Gastroesophageal sphincter (tissue), 4 donors: Measurements from ENCODE around the gene KYAT1. TPM values are rescaled to one million over a fixed set of nuclear protein-coding genes. Genes with fewer than 3 reads are reported as not detected.

ENCODE experiments used
- ATAC-seq: fragments of 150-250 bp; one replicate; pipeline ENCODE4 v1.9.1; 2016; ENCODE audit warnings: mild to moderate bottlenecking, moderate library complexity
- H3K27ac ChIP-seq, 4 donors: fragments of 200-600 bp; sonication (generic) in 3 of 4; 1 replicate in 3 of 4; 2 replicates in 1 of 4; pipeline ENCODE4 v1.5.1; 2016 to 2019
- H3K27me3 ChIP-seq: fragments of 200-600 bp; sonication (generic); one replicate; pipeline ENCODE4 v1.5.1; 2019
- H3K36me3 ChIP-seq, 2 donors: fragments of 200-600 bp; sonication (generic); one replicate each; pipeline ENCODE4 v1.5.1; 2019; ENCODE audit warnings: control low read depth in 1 of 2
- H3K4me1 ChIP-seq, 3 donors: fragments of 200-600 bp; sonication (generic); 1 replicate in 2 of 3; 2 replicates in 1 of 3; pipeline ENCODE4 v1.5.1; 2016 to 2019; ENCODE audit warnings: control low read depth in 2 of 3
- H3K4me3 ChIP-seq, 2 donors: fragments of 200-600 bp; sonication (generic); one replicate each; pipeline ENCODE4 v1.5.1; 2019; ENCODE audit warnings: mild to moderate bottlenecking in 1 of 2, moderate library complexity in 1 of 2
- H3K9me3 ChIP-seq, 3 donors: fragments of 200-600 bp; sonication (generic); one replicate each; pipeline ENCODE4 v1.5.1; 2017 to 2019; ENCODE audit warnings: control low read depth in 2 of 3
- EP300 ChIP-seq: sonication (generic); formaldehyde crosslinking; IDR thresholded peaks from one replicate; pipeline ENCODE4 v1.6.1; 2017; ENCODE audit warnings: antibody characterized with exemption, mild to moderate bottlenecking
- POLR2A ChIP-seq, 2 donors: fragments of 450-650 bp; IDR thresholded peaks; one replicate each; pipeline ENCODE4 v1.6.1; 2017; ENCODE audit warnings: antibody characterized with exemption in 2 of 2, mild to moderate bottlenecking in 2 of 2, moderate library complexity in 1 of 2
- POLR2AphosphoS5 ChIP-seq: sonication (generic); formaldehyde crosslinking; IDR thresholded peaks from one replicate; pipeline ENCODE4 v1.6.1; 2017; ENCODE audit warnings: antibody characterized with exemption
- WGBS, 2 donors: methylation state at CpG; one replicate each; pipeline ENCODE4 v1.1.5; 2018; ENCODE audit warnings: low coverage in 1 of 2; 5-methylcytosine and 5-hydroxymethylcytosine counted together
- total RNA-seq, 4 donors: library from RNA; depleted of rRNA; stranded (reverse); fragments of >200 nt; gene quantifications; one replicate each; pipeline ENCODE4 v1.1.0, GENCODE V29; 2016
- TF ChIP-seq, protein P1 (sequence below), 4 experiments: fragments of 200-600 bp in 2 of 4; fragments of 450-650 bp in 2 of 4; sonication (generic) in 1 of 4; IDR thresholded peaks; one replicate each; pipeline ENCODE4 v1.5.1; 2017 to 2019; ENCODE audit warnings: antibody characterized with exemption in 4 of 4, mild to moderate bottlenecking in 2 of 4, moderate library complexity in 2 of 4

Gene KYAT1
- total RNA-seq, 4 donors from 2014 or later, result 3.4 to 7.9 (median 4.8) TPM

DNA sequence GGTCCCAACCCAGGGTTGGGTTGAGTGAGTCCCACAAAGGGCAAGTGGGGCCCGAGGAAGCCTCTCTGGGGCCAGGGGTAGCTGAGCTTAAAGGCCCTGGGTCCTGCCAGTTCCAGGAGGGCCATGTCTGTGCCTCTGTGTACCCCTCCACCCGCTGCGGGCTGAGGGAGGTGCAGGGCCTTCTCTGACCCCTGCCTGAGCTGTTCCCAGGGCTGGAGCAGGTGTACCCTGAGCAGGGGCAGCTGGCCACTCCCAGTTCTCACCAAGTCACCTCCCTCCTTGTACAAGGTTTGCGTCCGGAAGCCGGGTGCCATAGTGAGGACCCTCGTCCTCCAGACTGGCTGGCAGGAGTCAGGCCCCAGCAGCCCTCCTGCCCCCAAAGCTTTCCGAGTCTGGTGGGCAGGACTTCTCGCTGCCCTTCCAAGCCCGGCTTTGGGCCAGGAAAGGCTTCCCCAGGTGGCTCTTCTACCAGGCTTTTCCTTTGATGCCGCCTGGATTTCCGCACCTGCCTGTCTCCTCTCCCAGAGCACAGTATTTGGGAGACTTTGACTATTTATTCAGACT lies 72.6 kb downstream of the KYAT1 start:
- Histone ChIP-seq H3K36me3 (peaks cover 0 to 58% of the 10 kb centered on the region in 2 donors), H3K27me3 (no peaks in the 10 kb centered on the region), H3K4me1 (no peaks in the 10 kb centered on the region), H3K9me3 (no peaks in the 10 kb centered on the region), H3K4me3 (no peak overlapping the region), H3K27ac (no peak overlapping the region)
- ATAC-seq, result no peak
- TF ChIP-seq, protein P1, sequence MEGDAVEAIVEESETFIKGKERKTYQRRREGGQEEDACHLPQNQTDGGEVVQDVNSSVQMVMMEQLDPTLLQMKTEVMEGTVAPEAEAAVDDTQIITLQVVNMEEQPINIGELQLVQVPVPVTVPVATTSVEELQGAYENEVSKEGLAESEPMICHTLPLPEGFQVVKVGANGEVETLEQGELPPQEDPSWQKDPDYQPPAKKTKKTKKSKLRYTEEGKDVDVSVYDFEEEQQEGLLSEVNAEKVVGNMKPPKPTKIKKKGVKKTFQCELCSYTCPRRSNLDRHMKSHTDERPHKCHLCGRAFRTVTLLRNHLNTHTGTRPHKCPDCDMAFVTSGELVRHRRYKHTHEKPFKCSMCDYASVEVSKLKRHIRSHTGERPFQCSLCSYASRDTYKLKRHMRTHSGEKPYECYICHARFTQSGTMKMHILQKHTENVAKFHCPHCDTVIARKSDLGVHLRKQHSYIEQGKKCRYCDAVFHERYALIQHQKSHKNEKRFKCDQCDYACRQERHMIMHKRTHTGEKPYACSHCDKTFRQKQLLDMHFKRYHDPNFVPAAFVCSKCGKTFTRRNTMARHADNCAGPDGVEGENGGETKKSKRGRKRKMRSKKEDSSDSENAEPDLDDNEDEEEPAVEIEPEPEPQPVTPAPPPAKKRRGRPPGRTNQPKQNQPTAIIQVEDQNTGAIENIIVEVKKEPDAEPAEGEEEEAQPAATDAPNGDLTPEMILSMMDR (IDR thresholded peaks at IDR 0.05), result no peak
- TF ChIP-seq POLR2AphosphoS5, result no peak
- 93 to 100% methylated on average over 2 to 3 of the region's 12 CpGs for WGBS, 2 donors

DNA sequence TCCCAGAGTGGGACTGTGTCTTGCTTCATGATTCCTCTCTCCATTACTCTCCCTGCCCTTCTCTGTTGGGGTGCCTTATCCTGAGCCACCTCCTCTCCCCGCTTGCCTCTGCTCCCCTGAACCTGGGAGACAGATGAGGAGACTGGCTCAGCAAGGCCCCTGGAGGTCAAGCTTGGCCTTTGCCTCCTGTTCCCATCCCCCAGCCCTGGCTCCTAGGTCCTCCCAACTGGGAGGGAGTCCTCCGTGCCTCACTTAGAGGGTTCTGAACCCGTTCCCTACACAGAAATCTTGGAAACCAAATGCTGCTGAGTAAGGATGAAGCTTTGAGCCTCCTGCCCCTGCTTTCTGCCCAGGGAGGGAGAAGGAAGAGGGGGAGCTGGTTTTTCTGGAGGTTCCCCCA lies 73.2 kb downstream of the KYAT1 start:
- no CpG with 5 or more reads among the region's 3 CpGs for WGBS, 2 donors
- H3K36me3 ChIP-seq, result peaks cover 0 to 64% of the 10 kb centered on the region in 2 donors
- H3K27ac ChIP-seq, result no peak overlapping the region
- ATAC-seq, result no peak
- no peaks in the 10 kb centered on the region for H3K27me3 ChIP-seq
- no peaks in the 10 kb centered on the region for H3K9me3 ChIP-seq
- TF ChIP-seq POLR2A (IDR thresholded peaks at IDR 0.05), result no peak
- TF ChIP-seq EP300, result no peak
- TF ChIP-seq, protein P1 (IDR thresholded peaks at IDR 0.05), result no peak
- TF ChIP-seq POLR2AphosphoS5, result no peak
- no peak overlapping the region for H3K4me3 ChIP-seq
- no peaks in the 10 kb centered on the region for H3K4me1 ChIP-seq

DNA sequence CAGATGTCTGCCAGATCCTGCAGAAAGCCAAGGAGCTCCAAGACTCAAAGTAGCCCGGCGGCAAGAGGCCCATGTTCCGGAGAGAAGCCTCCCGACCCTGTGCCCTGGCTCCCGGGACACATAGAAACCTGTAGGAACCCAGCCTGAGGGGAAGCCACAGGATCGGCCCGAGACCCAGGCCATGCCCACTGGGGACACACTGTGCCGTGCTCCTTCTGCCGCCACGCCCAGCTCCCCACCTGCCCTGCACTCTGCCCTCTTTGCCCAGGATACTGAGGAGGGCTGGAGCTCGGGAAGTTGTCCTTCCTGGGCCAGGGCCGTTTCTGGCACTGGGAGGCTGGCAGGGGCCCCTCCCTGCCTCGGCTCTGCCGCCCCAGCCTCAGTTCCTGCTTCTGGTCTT lies 73.9 kb downstream of the KYAT1 start:
- Histone ChIP-seq H3K9me3 (no peaks in the 10 kb centered on the region), H3K27me3 (no peaks in the 10 kb centered on the region), H3K36me3 (peaks cover 0 to 71% of the 10 kb centered on the region in 2 donors), H3K27ac (no peak overlapping the region), H3K4me1 (no peaks in the 10 kb centered on the region), H3K4me3 (no peak overlapping the region)
- no CpG with 5 or more reads among the region's 14 CpGs for WGBS, 2 donors
- TF ChIP-seq EP300 (no peak), POLR2AphosphoS5 (no peak), POLR2A (IDR thresholded peaks at IDR 0.05) (no peak)
- TF ChIP-seq, protein P1 (IDR thresholded peaks at IDR 0.05), result no peak
- ATAC-seq, result no peak

DNA sequence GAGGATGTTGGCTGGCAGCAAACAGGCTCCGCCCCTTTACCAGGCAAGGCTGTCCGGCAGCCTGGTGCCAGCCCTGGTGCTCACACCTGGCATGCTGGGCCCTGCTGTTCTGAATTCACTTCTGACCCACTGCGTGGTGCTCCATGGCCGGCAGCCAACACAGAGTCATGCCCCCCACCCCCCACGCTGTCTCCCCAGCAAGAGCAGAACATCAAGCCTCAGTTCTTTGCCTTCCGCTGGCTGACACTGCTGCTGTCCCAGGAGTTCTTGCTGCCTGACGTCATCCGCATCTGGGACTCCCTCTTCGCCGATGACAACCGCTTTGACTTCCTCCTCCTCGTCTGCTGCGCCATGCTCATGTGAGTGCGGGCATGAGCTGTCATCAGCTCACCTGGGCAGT lies 76.1 kb downstream of the KYAT1 start:
- H3K27me3 ChIP-seq, result no peaks in the 10 kb centered on the region
- WGBS, 2 donors, result 72 to 73% methylated on average over 3 to 5 of the region's 14 CpGs
- TF ChIP-seq POLR2A (IDR thresholded peaks at IDR 0.05), result no peak
- no peak for TF ChIP-seq POLR2AphosphoS5
- TF ChIP-seq, protein P1 (IDR thresholded peaks at IDR 0.05), result no peak
- TF ChIP-seq EP300, result no peak
- no peaks in the 10 kb centered on the region for H3K9me3 ChIP-seq
- no peak for ATAC-seq
- H3K36me3 ChIP-seq, result peaks cover 0 to 93% of the 10 kb centered on the region in 2 donors
- H3K4me3 ChIP-seq, result no peak overlapping the region
- H3K27ac ChIP-seq, result no peak overlapping the region
- H3K4me1 ChIP-seq, result no peaks in the 10 kb centered on the region

DNA sequence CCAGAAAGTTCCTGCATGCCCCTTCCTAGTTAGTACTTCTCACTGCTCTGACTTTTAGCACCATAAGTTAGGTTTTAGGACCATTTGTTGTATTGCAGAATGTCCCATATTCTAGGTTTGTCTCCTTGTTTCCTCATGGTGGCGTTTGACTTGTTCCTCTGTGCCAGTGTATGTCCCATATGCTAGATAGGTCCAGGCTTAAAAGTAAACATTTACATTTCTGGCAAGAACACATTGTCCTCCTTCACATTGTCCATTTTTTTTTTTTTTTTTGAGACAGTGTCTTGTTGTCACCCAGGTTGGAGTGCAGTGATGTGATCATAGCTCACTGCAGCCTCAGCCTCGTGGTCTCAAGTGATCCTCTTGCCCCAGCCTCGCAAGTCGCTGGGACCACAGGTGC lies 79.3 kb downstream of the KYAT1 start:
- H3K27me3 ChIP-seq, result no peaks in the 10 kb centered on the region
- ATAC-seq, result no peak
- WGBS, 2 donors, result 92 to 100% methylated on average over 2 to 4 of the region's 4 CpGs

More for the DNA sequence above, 79.3 kb downstream of the KYAT1 start:
- TF ChIP-seq POLR2A (IDR thresholded peaks at IDR 0.05), result no peak
- TF ChIP-seq POLR2AphosphoS5, result no peak
- no peak for TF ChIP-seq EP300
- TF ChIP-seq, protein P1 (IDR thresholded peaks at IDR 0.05), result no peak
- Histone ChIP-seq H3K36me3 (peaks cover 0 to 100% of the 10 kb centered on the region in 2 donors), H3K27ac (no peak overlapping the region), H3K4me3 (no peak overlapping the region), H3K9me3 (no peaks in the 10 kb centered on the region), H3K4me1 (no peaks in the 10 kb centered on the region)
